IMR-90 (cell line): Measurements from ENCODE around the gene SHISA2. TPM values are rescaled to one million over a fixed set of nuclear protein-coding genes. Genes with fewer than 3 reads are reported as not detected.

Experiments
- ATAC-seq: fragments of 200-7000 bp; cut with Tn5 transposase; 2 replicates; pipeline ENCODE4 v1.9.1; 2020; ENCODE audit warnings: low read depth, mild to moderate bottlenecking, moderate library complexity
- BruUV-seq: library from RNA; stranded (reverse); fragments of 400-500 nt; replicated peaks from 2 replicates; lab custom pipeline; 2021; lab: Mats Ljungman, UMichigan
- CTCF ChIA-PET: fragments of 300-600 bp; formaldehyde crosslinking; extraction: SDS; loops from one replicate; lab custom pipeline; 2021; ENCODE audit warnings: antibody characterized with exemption; lab: Yijun Ruan, JAX
- POLR2A ChIA-PET: fragments of 300-600 bp; sonication (Branson Sonifier 250); formaldehyde crosslinking; loops from one replicate; lab custom pipeline; 2022; ENCODE audit warnings: antibody characterized with exemption; ENCODE audit not compliant: unreplicated experiment; lab: Charles Lee
- DNase-seq: peaks from one replicate; pipeline ENCODE4 v3.0.0; 2013
- H2AFZ ChIP-seq: replicated peaks from 2 replicates; pipeline ENCODE3; 2013; ENCODE audit warnings: low read length, mild to moderate bottlenecking; ENCODE audit not compliant: poor library complexity
- H2AK5ac ChIP-seq: 2 replicates; pipeline ENCODE4 v1.6.1; 2013; ENCODE audit warnings: low read depth, low read length, inconsistent platforms
- H2AK9ac ChIP-seq: replicated peaks from 2 replicates; pipeline ENCODE3; 2013; ENCODE audit warnings: mild to moderate bottlenecking, low read depth, low read length, moderate library complexity; ENCODE audit not compliant: poor library complexity
- H2BK120ac ChIP-seq: 2 replicates; pipeline ENCODE4 v1.6.1; 2013; ENCODE audit warnings: low read depth, low read length, inconsistent platforms
- H2BK15ac ChIP-seq: 3 replicates; pipeline ENCODE4 v1.6.1; 2013; ENCODE audit warnings: low read depth, low read length, inconsistent platforms
- H2BK20ac ChIP-seq: 2 replicates; pipeline ENCODE4 v1.6.1; 2013; ENCODE audit warnings: low read depth, mild to moderate bottlenecking, inconsistent platforms, low read length, moderate library complexity
- H2BK5ac ChIP-seq: 2 replicates; pipeline ENCODE4 v1.6.1; 2013; ENCODE audit warnings: mild to moderate bottlenecking, low read depth, low read length, inconsistent platforms; ENCODE audit not compliant: poor library complexity, severe bottlenecking
- H3K14ac ChIP-seq: replicated peaks from 2 replicates; pipeline ENCODE4 v1.6.1; 2013; ENCODE audit warnings: low read depth, low read length, inconsistent platforms
- H3K18ac ChIP-seq: 2 replicates; pipeline ENCODE4 v1.6.1; 2013; ENCODE audit warnings: low read depth, low read length, control low read depth
- H3K23ac ChIP-seq: 2 replicates; pipeline ENCODE4 v1.6.1; 2013; ENCODE audit warnings: low read depth, low read length, inconsistent platforms
- H3K27ac ChIP-seq: 2 replicates; pipeline ENCODE4 v1.5.1; 2013; ENCODE audit warnings: mild to moderate bottlenecking, control low read depth, low read length; ENCODE audit not compliant: insufficient read depth
- H3K27me3 ChIP-seq: 2 replicates; pipeline ENCODE4 v1.6.1; 2013; ENCODE audit warnings: low read length; ENCODE audit not compliant: control insufficient read depth, insufficient read depth
- H3K36me3 ChIP-seq: 2 replicates; pipeline ENCODE4 v1.6.1; 2013; ENCODE audit warnings: low read length, mixed read lengths; ENCODE audit not compliant: control insufficient read depth, insufficient read depth
- H3K4ac ChIP-seq: 2 replicates; pipeline ENCODE4 v1.6.1; 2013; ENCODE audit warnings: low read depth, low read length, inconsistent platforms
- H3K4me1 ChIP-seq: 2 replicates; pipeline ENCODE4 v1.6.1; 2013; ENCODE audit warnings: low read length, mixed read lengths; ENCODE audit not compliant: control insufficient read depth, insufficient read depth
- H3K4me2 ChIP-seq: 2 replicates; pipeline ENCODE4 v1.6.1; 2013; ENCODE audit warnings: low read depth, mild to moderate bottlenecking, control low read depth, low read length, moderate library complexity
- H3K4me3 ChIP-seq: 2 replicates; pipeline ENCODE4 v1.5.1; 2013; ENCODE audit warnings: low read depth, mild to moderate bottlenecking, control low read depth, low read length, moderate library complexity; ENCODE audit not compliant: insufficient read depth
- H3K56ac ChIP-seq: 2 replicates; pipeline ENCODE4 v1.6.1; 2013; ENCODE audit warnings: low read length, inconsistent platforms; ENCODE audit not compliant: insufficient read depth; ENCODE audit errors: extremely low read depth
- H3K79me1 ChIP-seq, 2 experiments: 2 replicates each; pipeline ENCODE4 v1.6.1; 2013; ENCODE audit warnings: low read length in 2 of 2, inconsistent platforms in 1 of 2, low read depth in 1 of 2
- H3K9ac ChIP-seq: 2 replicates; pipeline ENCODE4 v1.6.1; 2013; ENCODE audit warnings: low read depth, low read length, control low read depth
- H3K9me1 ChIP-seq: 2 replicates; pipeline ENCODE4 v1.6.1; 2013; ENCODE audit warnings: low read length, inconsistent platforms; ENCODE audit not compliant: insufficient read depth
- H3K9me3 ChIP-seq: 2 replicates; pipeline ENCODE4 v1.6.1; 2013; ENCODE audit warnings: low read length; ENCODE audit not compliant: control insufficient read depth, insufficient read depth
- H4K20me1 ChIP-seq: 2 replicates; pipeline ENCODE4 v1.6.1; 2013; ENCODE audit warnings: low read length, inconsistent platforms; ENCODE audit not compliant: insufficient read depth
- H4K5ac ChIP-seq: 2 replicates; pipeline ENCODE4 v1.6.1; 2013; ENCODE audit warnings: mild to moderate bottlenecking, low read depth, low read length, control low read depth
- H4K8ac ChIP-seq, 2 experiments: 2 replicates each; pipeline ENCODE4 v1.6.1; 2013; ENCODE audit warnings: low read depth in 2 of 2, low read length in 2 of 2, control low read depth in 1 of 2, inconsistent platforms in 1 of 2
- H4K91ac ChIP-seq: 2 replicates; pipeline ENCODE4 v1.6.1; 2013; ENCODE audit warnings: low read depth, low read length, inconsistent platforms; ENCODE audit not compliant: insufficient read depth
- BHLHE40 ChIP-seq: fragments of 150-350 bp; IDR thresholded peaks from 2 replicates; pipeline ENCODE4 v1.6.1; 2016; ENCODE audit warnings: mild to moderate bottlenecking, low read depth, low read length
- CEBPB ChIP-seq: IDR thresholded peaks from 2 replicates; pipeline ENCODE4 v1.6.1; 2012; ENCODE audit warnings: low read depth, low read length, improper control_type of control experiment
- CTCF ChIP-seq: conservative IDR thresholded peaks from 2 replicates; pipeline ENCODE4 v1.5.1; 2012; ENCODE audit warnings: mild to moderate bottlenecking, low read depth, low read length, improper control_type of control experiment
- RCOR1 ChIP-seq: IDR thresholded peaks from 2 replicates; pipeline ENCODE4 v1.6.1; 2012; ENCODE audit warnings: mild to moderate bottlenecking, low read length, improper control_type of control experiment; ENCODE audit not compliant: insufficient replicate concordance
- WGBS, 2 experiments: methylation state at CpG; one replicate each; pipeline versions ENCODE4 v1.1.5 to v1.1.7; 2013; ENCODE audit warnings: missing lambda C conversion rate in 2 of 2; ENCODE audit not compliant: insufficient read length in 1 of 2; ENCODE audit errors: extremely low coverage in 2 of 2; 5-methylcytosine and 5-hydroxymethylcytosine counted together
- dilution Hi-C: fragments of 300-500 bp; cut with HindIII; formaldehyde crosslinking; loops from one replicate; pipeline ENCODE4 v1.14.3; 2018; ENCODE audit warnings: low sequenced_read_pairs; ENCODE audit not compliant: unreplicated experiment
- in situ Hi-C: fragments of 300-500 bp; cut with MboI; formaldehyde crosslinking; loops from 3 replicates; pipeline ENCODE4 v1.14.3; 2019; ENCODE audit warnings: low sequenced_read_pairs, inconsistent platforms, mixed read lengths
- intact Hi-C: fragments of 100-400 bp; cut with micrococcal nuclease; formaldehyde crosslinking; loops from 2 replicates; pipeline ENCODE4 v1.10.0; 2022
- polyA plus RNA-seq, 3 experiments: library from polyadenylated mRNA; depleted of rRNA; stranded (reverse); fragments of >200 nt; gene quantifications; 2 replicates each; pipeline ENCODE4 v1.2.3, GENCODE V29; 2012; ENCODE audit warnings: low replicate concordance in 1 of 3
- total RNA-seq: library from RNA; depleted of rRNA; stranded (reverse); fragments of >200 nt; gene quantifications from 2 replicates; pipeline ENCODE4 v1.2.3, GENCODE V29; 2012

SHISA2 gene
- total and polyA plus RNA-seq, 2 of the 4 experiments (the other 2 are of a cell fraction) = not detected

GRCh38 chr13:26041444-26041843, 10.4 kb downstream of the SHISA2 start:
- in situ Hi-C loops = no loop called here
- POLR2A ChIA-PET = no interaction called here

More at GRCh38 chr13:26041444-26041843, 10.4 kb downstream of the SHISA2 start:
- H2BK120ac ChIP-seq = no peak overlapping the region
- no peak overlapping the region for H4K5ac ChIP-seq
- DNase-seq (no peak), ATAC-seq (no peak)
- H2AK9ac ChIP-seq = no peak overlapping the region
- dilution Hi-C loops = no loop called here
- no peak for TF ChIP-seq RCOR1
- no peak for TF ChIP-seq BHLHE40
- TF ChIP-seq CTCF = no peak
- TF ChIP-seq CEBPB = no peak
- H3K4me3 ChIP-seq = no peak overlapping the region
- no peak overlapping the region for H2BK5ac ChIP-seq
- H3K27me3 ChIP-seq = no peaks in the 10 kb centered on the region
- no peak overlapping the region for H3K56ac ChIP-seq
- H3K23ac ChIP-seq = no peak overlapping the region
- no peak overlapping the region for H3K4ac ChIP-seq
- H3K79me1 ChIP-seq = no peaks in the 10 kb centered on the region
- H4K8ac ChIP-seq = no peak overlapping the region
- H3K9me1 ChIP-seq = no peaks in the 10 kb centered on the region
- no peak overlapping the region for H3K18ac ChIP-seq
- H3K14ac ChIP-seq = no peak overlapping the region
- H2AFZ ChIP-seq = no peak overlapping the region
- H2AK5ac ChIP-seq = no peak overlapping the region
- intact Hi-C loops = no loop called here
- H3K9me3 ChIP-seq = no peaks in the 10 kb centered on the region; the same call in 1 of the 2 replicates
- no peak overlapping the region for H2BK20ac ChIP-seq
- H3K4me1 ChIP-seq = no peaks in the 10 kb centered on the region
- H3K36me3 ChIP-seq = no peaks in the 10 kb centered on the region
- no peak overlapping the region for H4K91ac ChIP-seq
- H2BK15ac ChIP-seq = no peak overlapping the region
- BruUV-seq = no TSS peak
- CTCF ChIA-PET = no interaction called here
- no peaks in the 10 kb centered on the region for H4K20me1 ChIP-seq
- no peak overlapping the region for H3K9ac ChIP-seq
- WGBS, 2 experiments = no CpG with 5 or more reads among the region's 3 CpGs
- H3K27ac ChIP-seq = no peak overlapping the region
- no peak overlapping the region for H3K4me2 ChIP-seq
